ENCODE measurements around the gene SPEG.
"Not testable (repeated sequence)": the region's sequence is repeated elsewhere in the genome, so short reads cannot be mapped to it uniquely, and the experiment has no call there.

Gene SPEG

DNA sequence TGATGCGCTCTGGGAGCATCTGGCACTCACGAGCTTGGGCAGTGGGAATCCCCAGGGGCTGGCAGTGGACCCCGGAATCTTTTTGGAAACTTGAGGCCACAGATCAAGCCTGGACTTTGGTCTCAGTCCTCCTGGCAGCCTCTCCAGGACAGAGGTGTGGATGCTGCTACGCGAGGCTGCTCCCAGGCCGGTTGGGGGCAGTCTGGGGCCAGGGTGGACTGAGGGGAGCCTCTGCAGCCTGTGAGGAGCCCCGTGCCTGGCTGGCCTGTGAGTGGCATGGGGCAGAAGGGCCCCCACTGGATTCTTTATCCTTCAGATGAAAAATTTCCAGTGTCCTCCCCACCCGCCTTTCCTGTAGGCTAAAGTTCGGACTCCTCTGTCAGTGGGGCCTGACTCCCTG is 29.2 kb upstream of the SPEG start:
- DNase-seq = no peak

- no peak for DNase-seq
These were observed 28.4 kb upstream of the SPEG start for GRCh38 chr2:219405958-219406860.

- no peak for DNase-seq
These were observed 27.8 kb upstream of the SPEG start for GRCh38 chr2:219406861-219407230.

GRCh38 chr2:219407343-219407742 is 27.3 kb upstream of the SPEG start:
- not testable (repeated sequence) for DNase-seq

GRCh38 chr2:219408204-219408603 is 26.4 kb upstream of the SPEG start:
- no peak for DNase-seq

GRCh38 chr2:219408631-219409030 is 26.0 kb upstream of the SPEG start:
- DNase-seq = no peak

- DNase-seq = no peak
These were observed 25.0 kb upstream of the SPEG start for GRCh38 chr2:219409619-219410018.

DNA sequence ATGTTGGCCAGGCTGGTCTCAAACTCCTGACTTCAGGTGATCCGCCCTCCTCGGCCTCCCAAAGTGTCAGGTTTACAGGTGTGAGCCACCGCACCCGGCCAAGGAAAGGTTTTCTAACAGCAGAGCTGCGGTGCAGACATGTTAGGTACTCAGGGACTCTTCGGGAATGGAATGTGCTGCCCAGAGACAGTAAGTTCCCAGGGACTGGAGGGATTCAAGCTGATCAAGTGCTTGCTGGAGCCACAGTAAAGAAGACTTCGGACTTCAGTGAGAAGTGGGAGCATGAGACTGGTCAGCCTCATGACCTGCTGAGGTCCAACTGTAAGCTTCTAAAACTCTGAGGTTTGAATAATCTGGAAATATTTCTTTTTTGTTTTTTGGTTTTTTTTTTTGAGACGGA is 24.3 kb upstream of the SPEG start:
- no peak for DNase-seq

DNA sequence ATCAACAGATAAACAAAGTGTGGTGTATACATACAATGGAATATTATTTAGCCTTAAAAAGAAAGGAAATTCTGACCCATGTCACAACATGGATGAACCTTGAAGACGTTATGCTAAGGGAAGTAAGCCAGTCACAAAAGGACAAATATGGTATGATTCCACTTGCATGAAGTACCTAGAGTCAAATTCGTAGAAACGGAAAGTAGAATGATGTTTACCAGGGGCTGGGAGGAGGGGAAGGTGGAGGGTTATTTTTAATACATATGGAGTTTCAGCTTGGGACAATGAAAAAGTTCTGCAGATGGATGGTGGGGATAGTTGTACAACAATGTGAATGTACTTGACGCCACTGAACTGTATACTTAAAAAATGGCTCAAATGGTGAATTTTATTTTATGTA is 19.8 kb upstream of the SPEG start:
- no peak for DNase-seq

GRCh38 chr2:219415580-219416234 is 18.9 kb upstream of the SPEG start:
- DNase-seq = no peak

GRCh38 chr2:219416235-219416602 is 18.4 kb upstream of the SPEG start:
- no peak for DNase-seq

GRCh38 chr2:219416938-219417337 is 17.7 kb upstream of the SPEG start:
- no peak for DNase-seq

DNA sequence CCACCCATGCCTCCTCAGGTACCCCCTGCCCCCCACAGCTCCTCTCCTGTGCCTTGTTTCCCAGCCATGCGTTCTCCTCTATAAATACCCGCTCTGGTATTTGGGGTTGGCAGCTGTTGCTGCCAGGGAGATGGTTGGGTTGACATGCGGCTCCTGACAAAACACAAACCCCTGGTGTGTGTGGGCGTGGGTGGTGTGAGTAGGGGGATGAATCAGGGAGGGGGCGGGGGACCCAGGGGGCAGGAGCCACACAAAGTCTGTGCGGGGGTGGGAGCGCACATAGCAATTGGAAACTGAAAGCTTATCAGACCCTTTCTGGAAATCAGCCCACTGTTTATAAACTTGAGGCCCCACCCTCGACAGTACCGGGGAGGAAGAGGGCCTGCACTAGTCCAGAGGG is 17.3 kb upstream of the SPEG start:
- DNase-seq = no peak

DNA sequence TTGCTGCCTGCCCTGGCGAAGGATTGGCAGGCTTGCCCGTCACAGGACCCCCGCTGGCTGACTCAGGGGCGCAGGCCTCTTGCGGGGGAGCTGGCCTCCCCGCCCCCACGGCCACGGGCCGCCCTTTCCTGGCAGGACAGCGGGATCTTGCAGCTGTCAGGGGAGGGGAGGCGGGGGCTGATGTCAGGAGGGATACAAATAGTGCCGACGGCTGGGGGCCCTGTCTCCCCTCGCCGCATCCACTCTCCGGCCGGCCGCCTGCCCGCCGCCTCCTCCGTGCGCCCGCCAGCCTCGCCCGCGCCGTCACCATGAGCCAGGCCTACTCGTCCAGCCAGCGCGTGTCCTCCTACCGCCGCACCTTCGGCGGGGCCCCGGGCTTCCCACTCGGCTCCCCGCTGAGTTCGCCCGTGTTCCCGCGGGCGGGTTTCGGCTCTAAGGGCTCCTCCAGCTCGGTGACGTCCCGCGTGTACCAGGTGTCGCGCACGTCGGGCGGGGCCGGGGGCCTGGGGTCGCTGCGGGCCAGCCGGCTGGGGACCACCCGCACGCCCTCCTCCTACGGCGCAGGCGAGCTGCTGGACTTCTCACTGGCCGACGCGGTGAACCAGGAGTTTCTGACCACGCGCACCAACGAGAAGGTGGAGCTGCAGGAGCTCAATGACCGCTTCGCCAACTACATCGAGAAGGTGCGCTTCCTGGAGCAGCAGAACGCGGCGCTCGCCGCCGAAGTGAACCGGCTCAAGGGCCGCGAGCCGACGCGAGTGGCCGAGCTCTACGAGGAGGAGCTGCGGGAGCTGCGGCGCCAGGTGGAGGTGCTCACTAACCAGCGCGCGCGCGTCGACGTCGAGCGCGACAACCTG is 16.3 kb upstream of the SPEG start, which contains the start of gene DES:
Gene DES (plus strand): TSS at position 223 of the 857 bp plus-strand sequence. CDS start 86 bp downstream, at position 309.
- no peak for DNase-seq

GRCh38 chr2:219419012-219419324 is 15.7 kb upstream of the SPEG start:
- DNase-seq = no peak

DNA sequence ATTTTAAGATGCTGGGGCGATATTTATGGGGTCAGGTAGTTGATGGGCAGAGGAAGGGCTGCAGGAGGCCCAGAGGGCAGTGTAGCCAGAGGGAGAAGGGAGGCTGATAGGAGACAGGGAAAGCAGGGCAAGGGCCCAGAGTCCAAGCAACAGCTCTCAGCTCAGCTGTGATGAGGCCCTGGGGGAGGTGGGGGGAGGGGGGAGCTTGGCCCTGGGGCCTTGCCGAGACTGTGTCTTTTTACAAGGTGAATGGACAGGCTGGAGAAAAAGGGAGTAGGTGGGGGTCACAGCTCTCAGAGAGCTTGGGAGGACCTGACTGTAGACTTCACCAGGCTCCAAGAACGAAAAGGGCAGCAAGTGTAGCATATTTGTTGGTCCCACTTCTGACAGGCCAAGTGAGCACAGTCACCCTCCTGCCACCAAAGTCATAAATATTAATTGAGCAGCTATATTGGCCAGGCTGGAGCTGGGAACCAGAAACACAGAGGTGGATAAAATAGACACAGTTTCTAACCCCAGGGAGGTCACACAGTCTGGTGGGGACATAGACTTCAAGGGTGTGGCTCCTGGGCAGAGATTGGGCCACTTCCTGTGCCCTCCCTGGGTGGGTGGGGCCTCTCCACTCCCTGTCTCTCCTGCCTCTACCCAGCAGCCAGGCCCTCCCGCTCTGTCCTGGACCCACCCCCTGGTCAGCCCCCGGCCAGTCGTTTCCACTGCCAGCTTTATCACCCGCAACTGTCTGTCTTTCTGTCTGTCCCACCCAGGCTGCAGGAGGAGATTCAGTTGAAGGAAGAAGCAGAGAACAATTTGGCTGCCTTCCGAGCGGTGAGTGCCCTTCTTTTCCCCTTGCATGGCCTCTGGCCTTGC is 15.1 kb upstream of the SPEG start:
- DNase-seq = no peak

GRCh38 chr2:219420687-219421086 is 14.0 kb upstream of the SPEG start:
- DNase-seq = no peak

- no peak for DNase-seq
These were observed 13.3 kb upstream of the SPEG start for GRCh38 chr2:219421323-219421722.

DNA sequence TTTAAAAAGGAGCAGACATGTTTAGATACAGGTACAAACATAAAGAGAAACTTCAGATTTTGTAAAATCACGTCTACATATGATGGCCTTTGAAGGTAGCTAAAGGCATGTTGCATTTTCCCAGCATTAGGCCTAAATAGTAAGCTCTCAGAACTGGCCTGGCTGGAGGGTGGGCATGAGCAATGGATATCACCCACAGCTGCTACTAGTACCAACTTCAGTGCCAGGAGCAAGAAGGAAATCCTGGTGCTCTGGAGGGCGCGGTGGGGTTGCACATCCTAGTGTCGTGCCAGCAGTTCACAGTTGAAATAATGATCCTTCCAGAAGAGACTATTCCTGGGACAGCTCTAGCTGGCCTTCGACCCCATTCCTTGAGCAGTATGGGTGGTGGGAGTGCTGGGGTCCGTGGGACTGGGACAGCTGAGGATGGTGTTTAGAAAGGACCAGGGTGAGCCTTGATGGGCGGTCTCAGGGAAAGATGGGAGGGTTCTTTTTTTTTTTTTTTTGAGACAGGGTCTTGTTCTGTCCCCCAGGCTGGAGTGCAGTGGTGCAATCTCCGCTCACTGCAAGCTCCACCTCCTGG is 11.6 kb upstream of the SPEG start:
- DNase-seq = no peak

DNA sequence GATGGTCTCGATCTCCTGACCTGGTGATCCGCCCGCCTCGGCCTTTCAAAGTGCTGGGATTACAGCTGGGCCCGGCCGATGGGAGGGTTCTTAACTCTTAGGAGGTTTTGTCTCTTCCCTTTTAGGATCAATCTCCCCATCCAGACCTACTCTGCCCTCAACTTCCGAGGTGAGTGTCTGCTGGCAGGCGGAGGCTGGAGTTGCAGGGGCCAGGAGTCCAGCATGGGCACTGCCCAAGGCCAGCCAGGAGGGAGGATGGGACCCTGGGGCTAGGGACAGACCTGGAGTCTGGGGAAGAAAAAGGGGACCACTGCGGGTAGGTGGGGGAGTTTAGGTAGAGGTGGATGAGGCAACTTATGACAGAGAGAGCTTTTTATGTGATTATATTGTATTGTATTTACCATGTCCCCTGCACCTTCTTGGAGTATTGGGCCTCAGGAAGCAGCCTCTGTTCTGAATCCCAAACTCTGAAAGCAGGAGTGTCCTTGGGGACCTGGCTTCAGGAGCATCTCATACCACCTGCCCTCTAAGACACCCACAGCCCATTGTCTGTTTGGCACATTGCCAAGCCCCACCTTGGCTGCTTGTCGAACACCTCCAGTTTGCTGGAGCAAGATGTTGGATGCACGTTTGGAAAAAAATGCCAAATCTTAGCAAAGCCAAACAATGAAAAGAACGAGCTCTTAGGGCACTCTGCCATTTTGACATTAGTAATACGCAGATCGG is 10.8 kb upstream of the SPEG start:
- no peak for DNase-seq

DNA sequence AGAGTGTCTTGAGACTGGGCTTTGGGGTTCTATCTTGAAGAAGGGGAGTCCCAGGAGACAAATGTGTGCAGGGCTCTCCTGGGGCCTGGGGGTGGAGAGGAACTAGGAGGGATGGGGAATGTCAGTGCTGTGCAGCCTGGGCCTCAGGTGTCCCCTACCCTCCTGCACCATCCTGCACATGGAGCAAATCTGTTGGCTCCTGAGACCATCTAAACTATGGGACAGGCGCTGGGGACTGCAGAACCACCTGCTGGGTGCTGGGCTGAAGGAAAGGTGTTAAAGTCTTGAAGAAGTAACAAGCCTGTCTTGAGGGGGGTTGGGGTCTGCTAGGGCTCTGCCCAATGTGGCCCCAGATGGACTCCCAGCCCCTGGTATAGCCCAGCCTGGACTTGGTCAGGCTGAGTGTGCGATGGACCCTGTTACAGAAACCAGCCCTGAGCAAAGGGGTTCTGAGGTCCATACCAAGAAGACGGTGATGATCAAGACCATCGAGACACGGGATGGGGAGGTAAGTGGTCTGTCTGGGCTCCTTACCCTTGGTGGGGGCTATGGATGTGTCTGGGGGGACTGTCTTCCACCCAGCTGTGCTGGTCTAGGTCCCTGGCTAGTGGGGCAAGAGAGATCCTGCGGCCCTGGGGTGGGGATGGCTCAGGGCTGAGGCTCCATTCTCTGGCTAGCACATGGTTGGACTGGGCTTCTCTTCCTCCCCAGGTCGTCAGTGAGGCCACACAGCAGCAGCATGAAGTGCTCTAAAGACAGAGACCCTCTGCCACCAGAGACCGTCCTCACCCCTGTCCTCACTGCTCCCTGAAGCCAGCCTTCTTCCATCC is 9.2 kb upstream of the SPEG start:
- DNase-seq = no peak
